HG03521 (cell line): ENCODE measurements around the gene GALNT14.

Experiments
- ATAC-seq: cut with Tn5 transposase; IDR thresholded peaks from one replicate; pipeline ENCODE4 v1.9.1; 2021; ENCODE audit warnings: mild to moderate bottlenecking, moderate library complexity; ENCODE audit not compliant: unreplicated experiment

GALNT14 gene

DNA sequence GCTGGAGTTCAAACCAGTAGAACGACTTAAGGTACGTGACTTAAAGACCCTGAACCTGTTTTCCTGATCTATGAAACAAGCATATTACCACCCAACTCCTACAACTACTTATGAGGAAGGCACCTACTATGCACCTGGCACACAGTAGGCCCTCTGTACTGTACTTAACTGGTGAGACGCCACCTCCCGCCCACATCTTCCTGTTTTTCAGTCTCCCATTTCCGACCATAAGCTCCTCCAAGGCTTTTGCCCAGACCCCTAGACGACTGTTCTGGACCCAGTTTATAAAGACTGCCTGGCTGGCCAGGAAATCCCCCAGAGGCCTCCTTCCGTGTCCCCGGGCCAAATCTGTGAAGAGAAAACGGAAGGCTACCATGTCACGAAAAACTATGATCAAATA, 1.5 kb downstream of the GALNT14 start:
- ATAC-seq = no peak

DNA sequence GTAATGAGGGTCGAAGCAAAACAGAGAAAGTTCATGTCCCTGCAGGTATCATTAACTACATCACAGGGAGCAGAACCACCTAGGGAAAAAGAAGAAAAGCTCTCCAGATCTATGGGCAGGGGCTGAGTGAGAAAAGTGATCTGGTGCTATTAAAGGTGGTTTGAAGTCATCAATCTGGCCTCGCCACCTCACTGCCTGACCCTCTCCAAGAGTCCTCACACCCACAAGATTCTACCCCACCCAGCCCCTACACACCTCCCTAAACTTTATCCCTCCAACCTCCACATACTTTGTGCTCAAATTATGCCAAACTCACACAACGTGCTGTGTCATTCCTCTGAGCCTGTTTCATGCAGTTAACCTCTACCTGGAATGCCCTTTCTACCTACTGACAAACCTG, 2.2 kb downstream of the GALNT14 start:
- ATAC-seq = no peak

GRCh38 chr2:31134480-31134879, 3.8 kb downstream of the GALNT14 start:
- no peak for ATAC-seq

- ATAC-seq = no peak
Observed at GRCh38 chr2:31132786-31133185, 5.5 kb downstream of the GALNT14 start.

- no peak for ATAC-seq
Observed at GRCh38 chr2:31131871-31132270, 6.4 kb downstream of the GALNT14 start.

GRCh38 chr2:31129375-31130171, 8.7 kb downstream of the GALNT14 start:
- ATAC-seq = no peak

GRCh38 chr2:31127931-31128330, 10.3 kb downstream of the GALNT14 start:
- no peak for ATAC-seq

DNA sequence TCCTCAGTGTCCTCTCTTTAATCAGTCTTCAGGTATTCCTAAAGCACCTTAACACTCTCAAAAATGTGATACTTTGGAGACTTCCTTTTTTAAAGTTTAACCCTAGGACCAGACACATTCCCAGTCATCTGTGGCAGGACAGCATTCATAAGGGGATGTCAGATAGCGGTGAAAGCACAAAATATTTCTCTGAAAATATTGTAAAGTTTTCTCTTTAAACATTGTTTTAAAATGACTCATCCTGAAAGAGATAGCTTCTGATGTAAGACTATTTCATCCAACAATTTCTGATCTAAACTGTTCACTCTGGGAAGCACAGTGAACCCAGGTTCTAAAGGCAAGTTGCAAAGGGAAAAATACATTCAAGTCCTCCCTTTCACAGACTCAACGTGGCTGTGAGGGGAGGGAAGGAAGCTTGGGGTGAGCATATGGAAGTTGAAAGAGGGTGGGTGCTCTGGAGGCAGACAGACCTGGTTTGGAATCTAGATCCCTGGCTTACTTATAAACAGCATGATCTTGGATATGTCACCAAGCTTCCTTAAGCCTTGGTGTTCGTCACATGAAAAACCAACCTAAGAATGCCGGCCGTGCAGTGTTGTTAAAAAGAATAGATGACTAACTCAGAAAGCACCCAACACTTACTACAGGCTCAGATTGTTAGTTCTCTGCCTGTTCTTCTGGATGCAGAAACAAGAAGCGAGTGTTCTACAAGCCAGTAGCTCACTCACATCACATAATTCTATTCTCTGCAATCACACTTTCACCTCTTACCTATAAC, 12.1 kb downstream of the GALNT14 start:
- ATAC-seq = no peak

DNA sequence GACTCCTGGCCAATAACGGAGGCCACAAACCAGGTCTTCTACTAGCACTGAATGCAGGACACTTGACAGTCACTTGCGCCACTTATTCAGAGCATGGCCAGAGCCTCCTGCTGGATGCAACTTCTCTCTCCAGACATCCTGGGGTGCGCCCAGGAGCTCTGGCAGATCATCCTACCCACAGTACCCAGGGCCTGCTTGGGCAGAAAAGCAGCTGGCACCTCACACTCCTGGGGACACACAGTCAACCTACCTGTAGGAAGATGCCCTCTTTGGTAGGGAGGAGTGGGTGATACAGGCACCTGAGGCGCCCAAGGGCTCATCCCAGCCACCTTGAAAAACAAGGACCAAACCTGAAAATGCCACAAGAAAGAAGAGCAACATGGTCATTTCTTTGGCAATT, 13.3 kb downstream of the GALNT14 start:
- no peak for ATAC-seq

GRCh38 chr2:31122133-31122532, 16.1 kb downstream of the GALNT14 start:
- ATAC-seq = no peak

DNA sequence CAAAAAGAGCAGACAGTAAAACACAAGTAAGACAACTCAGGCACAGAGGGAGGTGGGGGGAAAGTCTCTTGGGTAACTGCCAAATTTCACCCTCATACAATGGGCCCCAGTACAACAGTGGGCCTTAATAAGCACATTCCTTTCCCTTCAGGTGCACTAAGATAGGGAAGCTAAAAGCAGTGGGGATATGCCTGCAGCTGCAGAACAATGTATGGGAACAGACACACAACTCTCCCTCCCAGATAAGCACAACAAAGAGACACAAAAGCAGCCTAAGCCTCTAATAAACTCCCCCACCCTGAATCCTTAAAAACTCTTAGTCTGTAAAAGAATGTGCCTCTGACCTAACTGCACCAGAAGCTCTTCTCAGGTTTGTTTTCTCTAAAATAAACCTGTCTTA, 24.5 kb downstream of the GALNT14 start:
- no peak for ATAC-seq

- no peak for ATAC-seq
Observed at GRCh38 chr2:31112544-31112943, 25.7 kb downstream of the GALNT14 start.

GRCh38 chr2:31110998-31111397, 27.2 kb downstream of the GALNT14 start:
- ATAC-seq = no peak

- ATAC-seq = no peak
Observed at GRCh38 chr2:31110431-31110830, 27.8 kb downstream of the GALNT14 start.

GRCh38 chr2:31109633-31110192, 28.5 kb downstream of the GALNT14 start:
- no peak for ATAC-seq

DNA sequence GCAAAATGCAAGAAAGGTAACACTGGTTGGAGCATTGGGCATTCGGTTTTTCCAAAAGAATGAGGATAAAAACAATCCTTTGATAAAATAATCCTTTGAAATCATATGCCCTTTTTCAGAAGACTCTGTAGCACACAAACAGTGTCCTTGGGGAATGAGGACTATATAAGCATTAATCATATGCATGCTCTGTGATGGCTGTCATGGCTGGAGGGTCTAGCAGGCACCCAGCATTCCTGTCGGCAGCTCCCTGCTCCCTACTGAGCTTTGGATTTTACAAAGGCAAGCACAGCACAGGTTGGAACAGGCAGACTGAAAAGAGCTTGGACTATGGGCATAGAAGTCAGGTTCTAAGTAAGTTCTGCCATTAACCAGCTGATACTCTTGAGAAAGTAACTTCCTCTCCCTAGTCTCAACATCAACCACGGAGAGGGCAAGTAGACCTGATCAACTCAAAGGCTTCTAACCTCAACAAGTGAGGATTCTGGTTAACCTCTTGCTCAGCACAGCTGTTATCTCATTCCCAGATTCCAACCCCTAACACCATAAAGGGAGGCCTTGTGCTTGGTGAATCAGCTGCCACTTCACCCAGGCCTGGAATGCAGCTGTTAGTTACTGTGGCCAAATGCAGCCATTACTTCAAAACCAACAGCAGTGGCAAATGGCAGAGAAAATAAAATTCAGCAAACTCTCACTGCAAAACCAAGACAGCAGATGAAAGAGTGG, 29.5 kb downstream of the GALNT14 start:
- ATAC-seq = no peak

DNA sequence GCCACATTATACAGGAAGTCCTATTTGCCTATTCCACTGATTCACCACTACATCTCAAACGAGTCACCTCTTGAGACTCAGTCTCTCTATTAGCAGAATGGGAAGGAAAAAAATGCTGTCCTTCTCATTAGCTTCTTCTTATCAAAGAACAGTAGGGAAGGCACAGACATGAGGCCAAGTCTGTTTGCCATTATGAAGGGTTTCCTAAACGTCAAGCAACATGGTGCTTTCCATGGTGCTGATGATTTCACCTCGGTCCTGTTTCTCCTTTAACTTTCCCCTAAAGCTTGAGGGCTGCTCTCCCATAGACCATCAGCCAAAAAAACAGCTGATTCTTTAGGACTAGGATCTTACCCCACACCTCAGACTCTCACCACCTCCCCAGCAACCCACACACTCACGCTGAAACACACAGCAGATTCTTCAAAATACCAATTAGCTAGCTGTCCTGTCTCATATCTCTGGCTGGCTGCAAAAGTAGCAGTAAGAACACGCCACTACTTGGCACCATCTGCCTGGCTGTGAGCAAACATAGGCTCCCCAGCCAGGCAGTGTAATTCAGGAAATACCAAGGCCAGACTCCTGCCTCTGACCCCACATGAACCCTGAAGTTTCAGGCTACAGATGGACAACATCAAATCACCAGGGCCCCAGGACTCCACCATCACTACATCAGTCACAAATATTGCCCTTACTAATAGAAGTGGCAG, 30.5 kb downstream of the GALNT14 start:
- no peak for ATAC-seq

GRCh38 chr2:31101701-31102100, 36.5 kb downstream of the GALNT14 start:
- no peak for ATAC-seq

DNA sequence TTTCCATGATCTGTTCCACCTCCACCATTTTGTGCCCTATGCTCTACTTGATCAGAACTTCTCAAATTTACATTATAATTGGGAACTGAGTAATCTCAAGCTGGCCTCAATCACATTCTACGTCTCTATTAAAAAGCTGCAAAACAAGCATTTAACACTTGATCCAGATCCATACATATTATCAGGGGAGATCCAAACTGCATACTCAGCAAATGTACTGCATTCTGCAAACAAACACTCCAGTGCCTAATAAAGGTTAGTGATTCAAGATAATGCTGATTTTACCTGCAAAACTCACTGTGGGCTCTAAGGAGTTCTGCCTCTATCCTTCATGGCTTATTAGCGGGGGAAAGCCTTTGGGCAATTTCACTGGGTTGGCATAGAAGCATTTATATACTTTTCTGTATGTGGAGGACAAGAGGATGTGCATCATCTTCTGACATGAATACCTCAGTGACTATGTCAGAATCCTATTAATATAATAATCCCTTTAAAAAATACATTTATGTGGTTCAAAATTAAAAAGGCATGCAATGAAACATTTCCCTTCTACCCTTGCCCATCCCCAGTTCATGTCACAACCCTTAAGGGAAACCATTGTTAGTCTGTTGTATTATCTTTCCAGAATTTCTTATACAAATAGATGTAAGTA, 40.2 kb downstream of the GALNT14 start:
- ATAC-seq = no peak

GRCh38 chr2:31090188-31090587, 48.1 kb downstream of the GALNT14 start:
- ATAC-seq = no peak
